Measurements from ENCODE around the gene MTA3.

GRCh38 chr2:42791606-42792005 lies 223.2 kb downstream of the MTA3 start:
- TF ChIP-seq CEBPB (IDR thresholded peaks at IDR 0.05; ENCODE audit: low read depth, low read length) (no peak), EZH2 (IDR thresholded peaks at IDR 0.05; ENCODE audit: low read depth, low read length, severe bottlenecking) (no peak)

Measured in H1 (cell line).